ENCODE data around the gene PAEP. TPM values are rescaled to one million over a fixed set of nuclear protein-coding genes. Genes with fewer than 3 reads are reported as not detected.
A peak's percentile ranks its signal among the peaks of the same experiment; 100 is the strongest.
"Not testable (repeated sequence)": the region's sequence is repeated elsewhere in the genome, so short reads cannot be mapped to it uniquely, and the experiment has no call there.

Gene PAEP
- total RNA-seq (2014; rRNA removed; shearing (Covaris generic)): not detected in 2 replicates

DNA sequence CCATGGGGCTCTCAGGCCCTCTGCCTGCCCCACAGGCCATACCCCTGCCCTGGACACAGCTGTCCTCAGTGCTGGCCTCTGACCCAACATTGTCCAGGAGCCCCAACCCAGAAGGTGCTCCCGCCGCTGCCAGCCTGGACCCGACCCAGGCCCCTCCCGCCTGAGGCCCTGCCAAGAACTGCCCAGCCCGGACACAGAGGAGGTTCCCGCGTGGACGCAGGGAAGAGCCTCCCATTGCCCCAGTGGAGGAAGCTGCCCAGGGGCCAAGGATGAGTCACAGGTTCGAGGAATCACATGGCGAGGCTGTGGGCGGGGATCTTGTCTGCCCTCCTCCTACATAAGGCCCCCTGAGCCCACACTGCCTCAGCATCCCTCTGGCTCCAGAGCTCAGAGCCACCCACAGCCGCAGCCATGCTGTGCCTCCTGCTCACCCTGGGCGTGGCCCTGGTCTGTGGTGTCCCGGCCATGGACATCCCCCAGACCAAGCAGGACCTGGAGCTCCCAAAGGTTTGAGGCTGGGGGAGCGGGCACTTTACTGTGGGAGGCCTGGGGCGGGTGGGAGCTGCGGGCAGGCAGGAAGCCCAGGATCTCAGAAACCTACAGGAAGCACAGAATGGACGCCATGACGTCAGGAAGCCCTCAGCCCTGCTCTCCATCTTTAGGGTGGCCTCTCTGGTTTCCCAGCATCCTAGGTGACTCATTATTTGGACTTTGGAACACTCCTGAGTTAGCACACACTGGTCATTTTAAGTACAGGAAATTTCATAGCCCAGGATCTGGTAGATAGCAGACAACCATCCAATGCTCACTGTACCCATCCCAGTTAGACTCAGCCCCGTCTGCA lies at the start of gene PAEP:
Gene PAEP, plus strand, starts transcription at position 366 of the 844 bp plus-strand sequence.
- DNase-seq (ENCODE audit: low spot score): peak; percentile 4

DNA sequence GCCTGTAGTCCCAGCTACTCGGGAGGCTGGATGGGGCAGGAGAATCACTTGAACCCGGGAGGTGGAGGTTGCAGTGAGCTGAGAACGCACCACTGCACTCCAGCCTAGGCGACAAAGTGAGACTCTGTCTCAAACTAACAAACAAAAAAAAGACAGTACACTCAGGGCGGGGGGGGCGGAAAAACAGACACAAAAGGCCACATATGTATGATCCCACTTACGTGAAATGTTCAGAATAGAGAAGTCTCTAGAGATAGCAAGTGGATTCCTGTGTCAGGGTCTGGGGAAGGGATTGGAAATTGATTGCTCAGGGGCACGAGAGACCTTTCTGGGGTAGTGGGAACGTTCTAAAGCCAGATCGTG lies 49.3 kb upstream of the PAEP start:
- DNase-seq (ENCODE audit: low spot score): no peak

DNA sequence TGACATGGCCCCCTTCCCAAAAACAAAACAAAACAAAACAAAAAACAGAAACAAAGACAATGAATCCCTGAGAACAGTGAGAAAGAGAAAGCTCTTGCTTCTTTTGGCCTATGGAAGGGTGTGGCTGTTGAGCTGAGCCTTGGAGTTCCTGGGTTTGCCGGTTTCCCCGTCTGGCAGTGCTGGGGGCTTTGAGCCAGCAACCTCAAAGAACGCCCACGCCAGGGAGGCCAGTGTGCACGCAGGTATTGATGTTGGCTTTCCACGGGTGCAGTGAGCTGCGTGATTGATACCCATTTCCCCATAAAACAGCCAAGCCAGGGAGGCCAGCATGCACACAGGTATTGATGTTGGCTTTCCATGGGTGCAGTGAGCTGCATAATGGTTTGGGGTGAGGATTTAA lies 48.7 kb upstream of the PAEP start:
- no peak for DNase-seq (ENCODE audit: low spot score)

DNA sequence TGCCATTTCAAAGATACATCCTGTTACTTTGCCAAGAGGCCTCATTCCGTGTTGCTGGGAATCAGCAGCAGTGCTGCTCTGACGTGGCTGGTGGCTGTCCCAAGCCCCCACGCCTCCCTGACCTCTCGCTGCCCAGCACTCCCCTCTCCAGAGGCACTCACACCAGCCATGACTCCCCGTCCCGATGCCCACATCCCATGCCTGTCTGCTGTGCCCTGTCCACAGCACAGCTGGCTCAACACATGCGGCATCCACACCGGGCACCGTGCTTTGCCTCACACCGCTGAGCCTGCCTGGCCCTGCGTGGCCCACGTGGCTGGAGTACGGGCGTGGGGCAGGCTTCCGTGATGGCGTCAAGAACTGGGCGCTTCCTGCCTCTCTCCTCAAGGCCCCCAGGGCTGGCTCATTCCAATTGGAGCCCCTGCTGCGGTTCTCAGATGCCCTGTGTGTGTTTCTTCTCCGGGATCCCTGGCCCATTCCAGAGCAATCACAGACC lies 48.2 kb upstream of the PAEP start:
- no peak for DNase-seq (ENCODE audit: low spot score)

DNA sequence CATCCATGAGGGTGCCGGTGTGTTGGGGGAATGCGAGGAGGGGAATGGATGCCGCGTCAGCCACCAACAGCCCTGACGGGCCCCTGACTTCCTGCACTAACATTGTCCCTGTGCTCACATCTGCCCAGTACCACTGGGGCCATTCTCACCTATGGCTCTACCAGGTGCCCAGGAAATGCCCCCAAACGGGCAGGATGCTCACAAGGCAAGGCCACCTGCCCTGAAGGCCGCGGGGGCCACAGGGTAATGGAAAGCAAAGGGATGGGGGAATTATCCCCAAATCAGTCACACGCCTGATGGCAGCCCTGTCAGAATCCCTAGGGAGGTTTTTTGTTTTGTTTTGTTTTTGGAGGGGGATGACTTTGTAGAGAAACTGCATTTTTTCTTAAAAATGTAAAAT lies 47.6 kb upstream of the PAEP start:
- DNase-seq (ENCODE audit: low spot score): not testable (repeated sequence)

DNA sequence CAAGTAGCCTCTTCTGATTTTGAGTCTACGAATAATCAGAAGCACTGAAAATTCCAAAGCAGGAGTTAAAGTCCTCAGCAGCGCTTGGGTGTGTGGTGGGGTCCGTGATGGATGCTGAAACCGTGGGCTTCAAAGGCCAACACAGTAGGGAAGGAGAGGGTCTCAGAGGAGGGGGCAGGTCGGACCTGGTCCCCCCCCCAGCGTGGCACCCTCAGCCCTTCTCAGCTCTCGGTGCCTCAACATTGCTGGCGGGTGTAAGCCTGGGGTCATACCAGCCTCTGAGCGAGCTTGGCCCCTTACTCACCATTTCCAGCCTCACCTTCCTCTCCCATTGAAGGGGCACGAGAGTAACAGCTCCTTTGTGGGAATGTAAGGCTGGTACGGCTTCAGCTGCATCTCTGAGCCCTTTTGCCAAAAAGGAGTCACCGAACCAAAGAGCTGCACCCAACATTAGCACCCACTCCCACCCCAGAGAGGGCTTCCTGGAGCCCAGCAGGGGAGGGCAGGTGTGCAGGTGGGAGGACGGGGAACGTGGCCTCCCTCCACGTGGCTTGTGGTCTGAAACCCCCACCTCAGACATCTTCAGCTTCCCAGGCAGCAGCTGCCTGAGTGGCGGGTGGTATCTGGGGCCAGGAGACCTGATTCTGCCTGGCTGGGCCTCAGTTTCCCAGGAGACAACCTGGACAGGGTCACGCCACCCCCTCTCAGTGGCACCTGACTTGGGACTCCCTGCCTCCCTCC lies 47.0 kb upstream of the PAEP start:
- DNase-seq (ENCODE audit: low spot score): no peak

DNA sequence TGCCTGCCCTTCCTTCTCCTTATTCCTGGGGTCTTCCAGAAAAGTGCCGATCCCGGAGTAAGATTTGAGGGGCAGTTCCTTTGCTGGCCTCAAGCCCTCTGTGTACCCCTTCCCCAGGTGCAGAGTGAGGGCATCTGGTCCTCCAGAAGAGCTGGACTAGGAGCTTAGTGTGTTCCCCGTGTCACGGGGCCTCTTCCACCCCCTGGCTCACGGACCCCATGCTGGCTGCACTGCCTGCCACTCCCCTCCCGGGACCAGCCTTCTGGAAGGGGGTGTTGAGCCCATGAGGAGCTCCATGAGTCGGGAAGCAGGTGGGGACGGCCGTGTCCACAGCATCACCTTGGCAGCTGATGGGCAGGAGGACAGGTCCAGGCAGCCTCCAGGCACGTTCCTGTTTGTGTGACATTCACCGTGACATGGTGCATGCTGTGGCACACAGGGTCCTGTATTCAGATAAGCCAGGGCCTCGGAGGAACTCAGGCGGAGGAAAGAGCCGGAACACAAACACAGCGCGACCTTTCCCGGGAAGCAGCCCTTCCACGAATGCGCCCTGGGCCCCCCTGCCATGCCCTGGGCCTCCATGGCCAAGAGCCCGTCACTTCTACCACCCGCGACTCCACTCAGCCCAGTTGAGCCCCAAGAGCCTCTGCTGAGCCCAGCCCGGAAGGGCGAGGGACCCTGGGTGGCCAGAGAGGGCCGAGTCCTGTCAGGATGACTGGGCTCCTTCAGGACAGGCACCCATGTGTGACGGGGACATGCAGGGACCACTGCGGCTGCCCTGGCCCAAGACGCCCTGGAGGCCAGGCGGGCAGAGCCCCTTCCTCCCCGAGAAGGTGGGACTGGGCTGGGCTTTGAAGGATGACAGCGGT lies 46.2 kb upstream of the PAEP start:
- no peak for DNase-seq (ENCODE audit: low spot score)

DNA sequence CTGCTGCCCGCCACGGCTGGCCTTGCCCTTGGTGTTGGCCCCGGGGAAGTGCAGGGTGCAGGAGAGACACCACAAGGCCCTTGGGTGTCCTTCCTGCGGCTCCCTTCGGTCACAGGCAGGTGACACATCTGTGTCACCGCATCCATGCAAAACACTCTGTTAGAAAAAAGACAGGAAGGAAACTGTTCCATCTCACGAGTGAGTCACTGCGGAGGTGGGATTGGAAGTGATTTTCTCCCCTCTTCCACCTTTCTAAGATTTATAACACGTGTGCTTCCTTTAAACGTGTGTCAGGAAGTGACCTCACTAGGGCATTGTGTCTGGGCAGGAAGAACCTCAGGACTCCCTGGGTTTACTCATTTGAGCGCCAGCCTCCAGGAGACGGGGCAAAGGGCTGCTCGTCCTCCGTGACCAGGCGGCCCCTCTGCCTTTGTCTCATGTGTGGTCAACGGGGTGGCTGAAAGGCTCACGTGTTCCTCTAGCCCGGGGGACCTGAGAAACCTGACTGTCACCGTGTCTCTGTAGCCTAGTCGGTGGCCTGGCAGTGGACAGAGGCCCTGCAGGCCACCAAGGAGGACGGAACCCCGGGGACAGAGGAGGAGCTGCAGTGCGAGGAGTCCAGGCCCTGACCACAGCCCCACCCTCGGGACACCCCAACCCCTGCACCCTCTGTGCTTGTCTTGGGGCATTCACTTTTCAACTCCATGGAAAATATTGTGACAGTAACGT lies 45.3 kb upstream of the PAEP start:
- DNase-seq (ENCODE audit: low spot score): no peak

DNA sequence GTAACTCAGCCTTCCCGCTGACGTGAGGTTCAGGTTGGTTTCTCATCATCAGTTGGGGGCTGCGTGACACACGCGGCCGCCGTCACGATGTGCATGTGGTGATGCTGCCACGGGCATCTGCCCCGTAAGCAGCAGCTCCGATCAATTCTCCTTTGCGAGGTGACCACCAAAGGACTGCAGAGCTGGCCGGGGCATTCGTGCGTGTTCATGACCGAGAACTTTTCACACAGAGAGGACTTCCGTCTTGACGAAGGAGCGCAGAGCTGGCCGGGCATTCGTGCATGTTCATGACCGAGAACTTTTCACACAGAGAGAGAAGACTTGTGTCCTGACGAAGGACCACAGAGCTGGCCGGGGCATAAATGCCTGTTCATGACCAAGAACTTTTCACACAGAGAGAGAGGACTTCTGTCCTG lies 44.1 kb upstream of the PAEP start:
- no peak for DNase-seq (ENCODE audit: low spot score)

DNA sequence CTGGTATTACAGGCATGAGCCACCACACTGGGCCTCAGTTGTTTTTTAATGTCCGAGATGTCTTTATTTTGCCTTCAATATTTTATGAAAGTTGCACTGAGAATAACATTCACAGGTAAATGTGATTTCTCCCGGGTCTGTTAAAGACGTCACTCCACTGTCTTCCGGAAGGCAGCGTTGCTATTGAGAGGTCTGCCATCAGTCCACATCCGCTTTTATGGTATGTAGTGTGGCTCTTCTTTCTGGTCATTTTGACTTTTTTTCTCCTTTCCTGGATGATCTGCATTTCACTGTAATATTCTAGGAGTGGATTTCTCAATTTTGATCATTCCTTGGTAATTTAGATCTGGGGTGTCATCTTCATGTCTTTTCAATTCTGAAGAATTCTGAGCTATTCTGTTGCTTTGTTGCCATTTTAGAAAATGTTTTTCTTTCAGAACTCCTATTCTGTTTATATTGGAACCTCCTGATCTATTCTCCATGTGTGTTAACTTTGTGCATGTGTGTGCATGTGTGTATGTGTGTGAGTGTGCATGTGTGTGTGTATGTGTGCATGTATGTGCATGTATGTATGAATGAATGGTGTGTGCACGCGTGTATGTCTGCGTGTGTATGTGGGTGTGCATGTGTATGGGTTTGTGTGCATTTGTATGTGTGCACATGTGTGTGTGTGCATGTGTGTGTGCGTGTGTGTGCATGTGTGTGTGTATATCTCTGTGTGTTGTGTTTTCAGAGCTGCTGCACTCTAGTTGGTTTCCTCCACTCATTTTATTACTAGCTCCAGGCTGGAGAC lies 42.2 kb upstream of the PAEP start:
- no peak for DNase-seq (ENCODE audit: low spot score)

DNA sequence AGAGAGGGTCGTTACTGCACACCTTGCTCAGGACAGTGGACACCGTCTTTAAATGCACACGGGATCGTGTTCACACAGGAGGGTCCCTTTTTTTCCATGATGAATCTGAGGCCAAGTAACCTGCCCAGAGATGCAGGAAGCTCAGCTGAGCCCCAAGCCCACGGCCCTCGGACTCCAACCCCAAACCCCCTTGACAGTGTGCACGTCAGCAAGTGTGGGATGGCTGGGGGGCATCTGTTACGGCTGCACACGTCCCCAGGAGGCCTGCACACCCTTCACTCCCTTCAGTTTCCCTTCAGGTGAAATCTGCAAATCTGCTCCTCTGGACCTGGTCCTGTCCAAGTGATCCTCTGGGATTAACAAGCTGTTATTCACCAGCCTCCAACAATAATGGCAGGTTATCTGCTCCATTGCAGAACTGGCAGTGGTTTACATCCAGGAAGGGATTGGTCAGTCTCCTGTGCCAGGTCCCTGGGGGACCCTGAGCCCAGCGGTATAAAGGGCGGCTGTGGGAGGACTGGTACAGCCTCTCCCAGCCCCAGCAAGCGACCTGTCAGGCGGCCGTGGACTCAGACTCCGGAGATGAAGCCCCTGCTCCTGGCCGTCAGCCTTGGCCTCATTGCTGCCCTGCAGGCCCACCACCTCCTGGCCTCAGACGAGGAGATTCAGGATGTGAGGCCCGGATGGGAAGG lies 40.5 kb upstream of the PAEP start, which contains the start of gene LCN1:
Gene LCN1, plus strand, starts transcription at position 525 of the 692 bp plus-strand sequence. Its CDS starts 58 bp downstream, at position 583.
- no peak for DNase-seq (ENCODE audit: low spot score)

DNA sequence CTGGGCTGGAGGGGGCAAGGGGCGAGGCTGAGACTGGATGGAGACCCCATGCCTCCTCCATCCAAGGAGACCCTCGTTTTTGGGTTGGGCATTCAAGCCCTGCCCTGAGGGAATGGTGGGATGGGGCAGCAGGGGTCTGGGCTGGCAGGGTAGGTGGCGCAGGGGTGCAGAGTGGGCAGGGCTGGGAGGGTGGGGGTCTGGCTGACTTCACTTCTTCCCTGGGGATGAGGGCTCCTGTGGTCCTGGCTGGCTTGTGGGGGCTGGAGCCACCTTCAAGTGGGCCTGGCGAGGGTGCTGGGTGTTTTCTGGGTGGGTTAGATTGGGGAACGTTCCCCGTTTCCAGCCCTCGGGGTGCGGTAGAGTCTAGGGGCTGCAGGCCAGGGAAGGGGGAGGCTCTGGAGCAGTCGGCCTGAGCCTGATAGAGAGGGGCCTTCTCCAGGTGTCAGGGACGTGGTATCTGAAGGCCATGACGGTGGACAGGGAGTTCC lies 39.9 kb upstream of the PAEP start:
- no peak for DNase-seq (ENCODE audit: low spot score)

DNA sequence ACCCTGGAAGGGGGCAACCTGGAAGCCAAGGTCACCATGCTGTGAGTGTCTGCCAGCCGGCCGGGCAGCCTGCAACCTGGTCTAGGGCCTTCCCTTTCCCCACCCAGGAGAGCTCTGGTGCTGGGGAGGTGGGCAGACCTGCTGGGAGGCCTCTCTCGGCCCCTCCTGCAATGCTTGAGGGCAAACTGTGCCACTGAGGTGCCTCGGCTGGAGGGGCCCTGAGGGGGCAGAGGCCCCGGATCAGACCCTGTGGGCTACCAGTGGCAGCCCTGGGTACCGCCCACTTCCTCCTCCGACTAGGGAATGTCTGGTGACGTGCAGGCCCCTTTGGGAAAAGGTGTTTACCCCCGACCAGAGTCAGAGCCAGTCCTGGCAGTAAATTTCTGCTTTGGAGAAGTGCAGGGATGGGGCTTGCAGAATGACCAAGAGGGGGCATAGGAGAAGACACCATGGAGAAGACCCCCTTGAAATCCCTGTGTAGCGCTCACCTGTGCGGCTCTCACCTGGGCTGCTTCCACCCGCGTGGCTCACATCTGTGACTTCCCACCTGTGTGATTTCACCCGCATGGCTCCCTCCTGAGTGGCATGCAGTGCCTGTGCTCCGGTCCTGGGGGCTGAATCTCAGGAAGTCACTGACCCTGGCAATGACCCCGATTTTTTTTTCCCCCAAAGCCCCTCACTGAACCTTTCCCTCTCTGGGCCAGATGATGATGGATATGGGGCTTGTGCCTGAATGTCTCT lies 39.2 kb upstream of the PAEP start:
- DNase-seq (ENCODE audit: low spot score): no peak

DNA sequence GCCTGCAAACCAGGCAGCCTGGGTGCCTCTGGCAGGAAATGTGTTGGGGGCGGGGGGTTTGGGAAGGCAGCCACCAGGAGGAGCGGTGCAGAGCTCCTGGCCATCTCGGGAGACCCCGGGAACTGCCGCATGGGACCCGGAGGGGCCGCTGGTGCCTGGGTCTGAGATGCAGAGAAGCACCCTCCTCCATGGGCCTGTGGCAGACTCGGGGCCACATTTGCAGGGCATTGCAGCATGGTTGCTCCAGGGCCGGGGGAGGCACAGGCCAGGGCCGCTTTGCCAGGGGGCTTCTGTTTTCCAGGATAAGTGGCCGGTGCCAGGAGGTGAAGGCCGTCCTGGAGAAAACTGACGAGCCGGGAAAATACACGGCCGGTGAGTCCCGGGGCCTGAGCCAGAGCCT lies 38.6 kb upstream of the PAEP start:
- no peak for DNase-seq (ENCODE audit: low spot score)

DNA sequence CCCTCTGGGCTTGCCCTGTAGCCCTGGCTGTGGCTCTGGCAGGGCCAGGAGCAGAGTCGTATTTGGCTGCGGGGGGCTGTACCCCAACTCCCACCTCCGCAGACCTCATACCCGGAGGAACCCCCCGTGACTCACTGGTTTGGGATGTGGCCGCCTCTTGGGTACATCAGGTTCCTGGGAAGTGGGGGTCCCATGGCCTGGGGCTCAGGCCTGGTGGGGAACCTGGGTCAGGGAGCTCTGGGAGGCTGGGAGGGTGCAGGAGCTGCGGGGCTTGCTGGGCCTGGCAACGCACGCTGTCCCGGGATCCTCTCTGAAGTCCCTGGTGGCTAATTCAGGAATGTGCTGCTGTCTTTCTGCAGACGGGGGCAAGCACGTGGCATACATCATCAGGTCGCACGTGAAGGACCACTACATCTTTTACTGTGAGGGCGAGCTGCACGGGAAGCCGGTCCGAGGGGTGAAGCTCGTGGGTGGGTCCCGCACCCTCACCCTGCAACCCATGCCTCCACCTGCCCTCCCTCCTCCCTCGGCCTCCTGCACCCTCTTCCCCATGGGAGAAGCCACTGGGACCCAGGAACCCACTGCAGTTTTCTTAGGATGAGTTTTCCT lies 37.9 kb upstream of the PAEP start:
- no peak for DNase-seq (ENCODE audit: low spot score)

DNA sequence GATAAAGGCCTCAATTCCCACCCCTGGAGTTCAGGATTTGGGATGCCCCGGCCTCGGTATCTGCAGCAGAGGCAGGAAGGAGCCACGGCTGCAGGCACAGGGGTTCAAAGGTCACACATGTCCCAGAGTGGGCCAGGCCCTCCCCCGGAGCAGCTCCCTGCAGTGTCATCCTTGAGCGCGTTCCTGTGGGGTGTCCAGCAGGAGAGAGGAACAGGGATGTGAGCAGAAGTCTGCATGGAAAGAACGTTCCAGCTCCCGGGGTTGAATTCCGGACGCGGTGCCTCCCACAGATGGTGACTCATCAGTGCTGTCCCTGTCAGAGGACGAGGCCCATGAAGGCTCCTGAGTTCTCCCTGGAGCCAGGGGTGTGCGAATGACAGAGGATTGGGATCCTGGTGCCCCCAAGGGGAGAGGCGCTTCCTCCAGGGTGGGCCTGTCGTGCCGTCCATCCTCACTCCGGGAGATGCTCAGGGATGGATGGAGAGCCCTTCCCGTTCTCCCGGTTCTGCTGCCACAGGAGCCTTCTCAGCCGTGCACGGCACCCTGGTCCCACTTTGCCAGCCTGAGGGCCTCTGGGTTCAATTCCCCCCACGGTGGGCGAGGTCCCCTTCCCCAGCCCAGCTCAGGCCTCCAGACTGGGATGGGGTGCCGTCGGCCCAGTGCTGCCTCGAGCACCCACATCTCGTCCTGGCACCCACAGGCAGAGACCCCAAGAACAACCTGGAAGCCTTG lies 37.3 kb upstream of the PAEP start:
- DNase-seq (ENCODE audit: low spot score): no peak

DNA sequence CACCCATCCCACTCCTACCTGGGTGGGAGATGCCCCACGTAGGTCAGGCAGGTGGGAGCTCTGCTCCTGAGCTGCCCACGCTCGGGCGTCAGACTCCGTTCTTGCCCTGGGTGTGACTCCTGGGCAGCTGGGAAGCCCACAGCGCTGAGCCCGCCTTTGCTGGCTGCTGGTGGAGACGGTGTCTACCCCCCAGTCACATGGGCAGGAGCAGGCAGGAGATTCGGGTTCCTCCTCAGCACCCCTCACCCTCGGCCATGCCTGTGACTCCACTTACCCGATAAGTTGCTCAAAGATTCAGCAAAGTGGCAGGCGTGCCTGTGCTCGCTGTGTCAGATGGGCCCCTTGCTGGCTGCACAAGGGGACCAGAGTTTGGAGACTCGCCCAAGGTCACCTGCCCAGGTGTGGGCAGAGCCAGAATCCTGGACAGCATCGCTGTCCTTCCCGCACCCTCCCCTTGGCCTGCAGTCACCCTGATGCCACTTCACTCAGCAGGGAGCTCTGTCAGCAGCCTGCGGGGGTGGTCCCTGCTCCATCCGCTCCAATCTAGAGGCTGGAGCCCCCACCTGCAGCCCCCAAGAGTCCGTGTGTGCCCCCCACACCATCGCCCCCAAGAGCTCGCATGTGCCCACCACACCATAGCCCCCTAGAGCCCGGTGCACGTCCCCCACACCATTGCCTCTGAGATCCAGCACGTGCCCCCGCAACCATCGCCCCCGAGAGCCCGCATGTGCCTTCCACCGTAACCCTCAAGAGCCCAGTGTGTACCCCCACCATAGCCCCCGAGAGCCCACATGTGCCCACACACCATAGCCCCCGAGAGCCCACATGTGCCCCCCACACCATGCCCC lies 36.1 kb upstream of the PAEP start:
- no peak for DNase-seq (ENCODE audit: low spot score)

Measured in HT-29 (cell line).